Activated naive CD4-positive, alpha-beta T cell treated with anti-CD3 and anti-CD28 coated beads, Interleukin-2, amount 50 U/mL, for 16 hours (primary cell): ENCODE data around the gene AOC2.
"Not testable (repeated sequence)": the region's sequence is repeated elsewhere in the genome, so short reads cannot be mapped to it uniquely, and the experiment has no call there.

Experiments used
- DNase-seq: peaks from one replicate; pipeline ENCODE4 v3.0.0-alpha.2; 2020

The AOC2 gene

DNA sequence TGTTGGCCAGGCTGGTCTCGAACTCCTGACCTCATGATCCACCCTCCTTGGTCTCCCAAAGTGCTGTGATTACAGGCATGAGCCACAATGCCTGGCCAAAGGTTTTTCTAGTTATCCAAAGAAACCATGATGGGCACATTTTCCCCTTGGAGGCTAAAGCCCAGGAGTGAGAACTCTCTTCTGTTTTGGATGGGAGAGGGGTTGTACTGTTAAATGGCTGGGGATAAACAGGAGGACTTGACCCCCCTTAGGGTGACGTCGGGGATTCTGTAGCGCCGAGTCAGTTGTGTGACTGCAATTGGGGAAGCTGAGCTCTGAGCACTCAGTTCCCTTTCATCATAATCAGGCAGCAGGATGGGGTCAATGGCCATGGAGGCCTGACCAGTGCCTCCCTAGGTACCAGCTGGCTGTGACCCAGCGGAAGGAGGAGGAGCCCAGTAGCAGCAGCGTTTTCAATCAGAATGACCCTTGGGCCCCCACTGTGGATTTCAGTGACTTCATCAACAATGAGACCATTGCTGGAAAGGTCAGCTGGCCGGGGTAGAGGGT lies 10.7 kb downstream of the AOC2 start:
- no peak for DNase-seq

DNA sequence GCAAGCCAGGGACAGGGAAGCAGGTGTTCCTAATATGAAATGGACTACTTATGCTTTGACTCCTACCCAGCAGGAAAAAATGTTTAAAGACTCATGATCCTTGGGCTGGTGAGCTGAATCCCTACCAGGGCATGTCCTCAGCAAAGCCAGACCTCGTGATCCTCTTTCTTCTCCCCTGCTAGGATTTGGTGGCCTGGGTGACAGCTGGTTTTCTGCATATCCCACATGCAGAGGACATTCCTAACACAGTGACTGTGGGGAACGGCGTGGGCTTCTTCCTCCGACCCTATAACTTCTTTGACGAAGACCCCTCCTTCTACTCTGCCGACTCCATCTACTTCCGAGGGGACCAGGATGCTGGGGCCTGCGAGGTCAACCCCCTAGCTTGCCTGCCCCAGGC lies 11.7 kb downstream of the AOC2 start:
- DNase-seq: not testable (repeated sequence)

DNA sequence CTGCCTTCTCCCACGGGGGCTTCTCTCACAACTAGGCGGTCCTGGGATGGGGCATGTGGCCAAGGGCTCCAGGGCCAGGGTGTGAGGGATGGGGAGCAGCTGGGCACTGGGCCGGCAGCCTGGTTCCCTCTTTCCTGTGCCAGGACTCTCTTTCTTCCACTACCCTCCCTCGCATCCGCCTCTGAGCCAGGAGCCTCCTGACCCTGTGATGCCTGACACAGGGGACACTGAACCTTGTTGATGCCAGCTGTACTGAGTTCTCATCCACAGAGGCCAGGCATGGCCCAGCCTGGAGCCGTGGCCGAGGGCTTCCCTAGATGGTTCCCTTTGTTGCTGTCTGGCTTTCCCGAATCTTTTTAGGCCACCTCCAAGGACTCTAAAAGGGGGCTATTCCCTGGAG lies 12.1 kb downstream of the AOC2 start:
- DNase-seq: not testable (repeated sequence)

DNA sequence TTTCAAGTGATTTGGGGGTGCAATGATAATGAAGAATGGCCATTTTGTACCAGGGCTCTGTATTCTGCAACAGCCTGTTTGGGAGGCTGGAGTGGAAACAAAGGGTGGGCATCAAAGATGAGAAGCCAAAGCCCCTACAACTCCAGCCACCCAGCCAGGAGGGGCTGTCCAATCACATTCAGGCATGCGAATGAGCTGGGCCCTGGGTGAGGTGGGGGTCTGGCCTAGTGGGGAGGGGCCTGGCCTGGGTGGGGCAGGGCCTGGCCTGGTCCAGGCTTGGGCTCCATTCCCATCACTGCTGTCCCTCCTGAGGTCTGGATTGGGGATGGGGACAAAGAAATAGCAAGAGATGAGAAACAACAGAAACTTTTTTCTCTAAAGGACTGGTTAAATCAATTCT lies 13.0 kb downstream of the AOC2 start:
- DNase-seq: no peak

DNA sequence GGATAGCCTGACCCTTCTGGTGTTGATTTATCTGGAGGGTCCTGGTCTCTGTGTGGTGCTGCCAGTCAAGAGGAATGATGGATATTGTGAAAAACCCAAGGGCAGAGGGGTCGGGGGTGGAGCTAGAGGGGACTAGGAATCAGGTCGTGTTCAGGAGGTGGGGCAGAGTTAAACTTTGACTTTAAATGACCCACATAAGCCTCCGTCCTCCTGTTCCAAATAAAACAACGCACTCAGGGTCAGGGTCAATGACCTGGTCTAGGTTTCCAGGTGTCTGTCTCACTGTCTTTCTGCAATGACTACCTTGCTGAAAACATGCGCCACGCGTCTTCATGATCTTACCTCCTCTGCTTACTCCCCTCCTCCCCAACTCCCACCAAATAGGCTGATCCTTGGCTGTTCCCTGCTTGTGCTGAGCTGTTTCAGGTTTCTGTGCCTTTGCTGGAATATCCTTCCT lies 21.3 kb downstream of the AOC2 start:
- no peak for DNase-seq

DNA sequence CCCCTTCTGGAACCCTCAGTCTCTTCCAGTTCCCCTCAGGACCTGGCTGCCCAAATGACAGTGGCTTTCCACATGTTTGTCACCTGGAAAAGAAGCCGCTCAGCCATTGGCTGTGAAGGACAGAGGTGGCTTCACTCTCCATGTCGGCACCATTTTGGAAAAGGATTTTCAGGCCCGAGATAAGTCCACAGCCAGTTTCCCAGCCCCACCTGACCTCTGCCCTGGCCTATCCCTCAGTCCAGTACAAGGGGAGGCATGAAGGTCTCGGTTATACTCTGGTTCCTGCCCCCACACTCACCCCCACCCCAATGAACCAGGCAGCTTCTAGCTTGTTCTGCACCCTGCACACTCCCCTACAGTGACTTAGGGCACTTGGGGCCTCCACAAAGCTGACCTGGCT lies 21.8 kb downstream of the AOC2 start:
- DNase-seq: no peak

DNA sequence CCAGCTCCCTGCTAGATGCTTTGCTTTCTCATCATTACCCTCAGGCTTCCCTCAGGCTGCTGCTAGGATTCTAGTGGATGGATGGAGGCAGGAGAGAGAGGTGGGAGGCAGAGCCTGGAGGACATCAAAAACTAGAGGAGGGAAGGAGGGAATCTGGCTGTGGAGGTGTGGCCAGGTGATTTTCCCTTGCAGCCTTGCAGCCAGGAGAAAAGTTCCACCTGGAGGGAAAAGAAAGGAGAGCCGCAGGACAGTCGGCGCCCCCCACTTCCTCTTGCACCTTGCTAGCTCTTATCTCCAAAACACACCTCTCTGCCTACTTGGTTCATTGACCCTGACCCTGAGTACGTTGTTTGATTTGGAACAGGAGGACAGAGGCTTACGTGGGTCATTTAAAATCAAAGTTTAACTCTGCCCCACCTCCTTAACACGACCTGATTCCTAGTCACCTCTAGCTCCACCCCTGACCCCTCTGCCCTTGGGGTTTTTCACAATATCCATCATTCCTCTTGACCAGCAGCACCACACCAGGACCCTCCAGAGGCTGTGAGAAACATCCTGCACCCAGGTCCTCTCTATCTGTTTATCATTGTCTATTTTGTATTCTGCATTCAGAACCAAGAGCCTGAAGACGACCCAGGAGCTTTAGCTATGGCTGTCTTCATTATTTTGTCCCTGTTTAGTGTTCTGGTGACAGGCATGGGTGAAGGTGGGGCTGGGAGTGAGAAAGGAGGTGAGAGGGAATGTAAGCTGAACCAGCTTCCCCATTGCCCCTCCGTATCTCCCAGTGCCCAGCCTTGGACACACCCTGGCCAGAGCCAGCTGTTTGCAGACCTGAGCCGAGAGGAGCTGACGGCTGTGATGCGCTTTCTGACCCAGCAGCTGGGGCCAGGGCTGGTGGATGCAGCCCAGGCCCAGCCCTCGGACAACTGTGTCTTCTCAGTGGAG lies 22.5 kb downstream of the AOC2 start:
- no peak for DNase-seq

DNA sequence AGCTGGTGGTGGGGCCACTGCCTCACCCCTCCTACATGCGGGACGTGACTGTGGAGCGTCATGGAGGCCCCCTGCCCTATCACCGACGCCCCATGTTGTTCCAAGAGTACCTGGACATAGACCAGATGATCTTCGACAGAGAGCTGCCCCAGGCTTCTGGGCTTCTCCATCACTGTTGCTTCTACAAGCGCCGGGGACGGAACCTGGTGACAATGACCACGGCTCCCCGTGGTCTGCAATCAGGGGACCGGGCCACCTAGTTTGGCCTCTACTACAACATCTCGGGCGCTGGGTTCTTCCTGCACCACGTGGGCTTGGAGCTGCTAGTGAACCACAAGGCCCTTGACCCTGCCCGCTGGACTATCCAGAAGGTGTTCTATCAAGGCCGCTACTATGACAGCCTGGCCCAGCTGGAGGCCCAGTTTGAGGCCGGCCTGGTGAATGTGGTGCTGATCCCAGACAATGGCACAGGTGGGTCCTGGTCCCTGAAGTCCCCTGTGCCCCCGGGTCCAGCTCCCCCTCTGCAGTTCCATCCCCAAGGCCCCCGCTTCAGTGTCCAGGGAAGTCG lies 23.4 kb downstream of the AOC2 start:
- DNase-seq: not testable (repeated sequence)

DNA sequence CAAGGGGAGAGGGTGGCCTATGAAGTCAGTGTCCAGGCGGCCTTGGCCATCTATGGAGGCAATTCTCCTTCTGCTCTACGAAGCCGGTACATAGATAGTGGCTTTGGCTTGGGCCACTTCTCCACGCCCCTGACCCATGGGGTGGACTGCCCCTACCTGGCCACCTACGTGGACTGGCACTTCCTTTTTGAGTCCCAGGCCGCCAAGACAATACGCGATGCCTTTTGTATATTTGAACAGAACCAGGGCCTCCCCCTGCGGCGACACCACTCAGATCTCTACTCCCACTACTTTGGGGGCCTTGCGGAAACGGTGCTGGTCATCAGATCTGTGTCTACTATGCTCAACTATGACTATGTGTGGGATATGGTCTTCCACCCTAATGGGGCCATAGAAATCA lies 24.0 kb downstream of the AOC2 start:
- DNase-seq: no peak

DNA sequence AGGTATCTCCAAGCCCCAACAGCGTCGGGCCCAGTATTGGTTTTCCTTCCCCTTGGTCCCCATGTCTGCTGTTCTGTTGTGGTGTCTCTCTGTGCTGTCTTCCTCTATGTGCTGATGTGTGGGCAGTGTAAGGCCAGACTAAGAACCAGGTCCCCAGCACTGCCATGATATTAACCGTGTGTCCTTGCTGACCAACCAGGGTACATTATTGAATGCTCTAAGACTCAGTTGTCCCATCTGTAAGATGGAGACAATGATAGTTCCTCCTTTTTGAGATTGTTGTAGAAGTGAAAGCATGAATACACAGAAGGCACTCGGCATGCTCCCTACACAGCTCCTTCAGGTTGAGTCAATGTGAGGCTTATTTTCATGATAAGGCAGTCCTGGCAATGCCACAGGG lies 27.3 kb downstream of the AOC2 start:
- no peak for DNase-seq

DNA sequence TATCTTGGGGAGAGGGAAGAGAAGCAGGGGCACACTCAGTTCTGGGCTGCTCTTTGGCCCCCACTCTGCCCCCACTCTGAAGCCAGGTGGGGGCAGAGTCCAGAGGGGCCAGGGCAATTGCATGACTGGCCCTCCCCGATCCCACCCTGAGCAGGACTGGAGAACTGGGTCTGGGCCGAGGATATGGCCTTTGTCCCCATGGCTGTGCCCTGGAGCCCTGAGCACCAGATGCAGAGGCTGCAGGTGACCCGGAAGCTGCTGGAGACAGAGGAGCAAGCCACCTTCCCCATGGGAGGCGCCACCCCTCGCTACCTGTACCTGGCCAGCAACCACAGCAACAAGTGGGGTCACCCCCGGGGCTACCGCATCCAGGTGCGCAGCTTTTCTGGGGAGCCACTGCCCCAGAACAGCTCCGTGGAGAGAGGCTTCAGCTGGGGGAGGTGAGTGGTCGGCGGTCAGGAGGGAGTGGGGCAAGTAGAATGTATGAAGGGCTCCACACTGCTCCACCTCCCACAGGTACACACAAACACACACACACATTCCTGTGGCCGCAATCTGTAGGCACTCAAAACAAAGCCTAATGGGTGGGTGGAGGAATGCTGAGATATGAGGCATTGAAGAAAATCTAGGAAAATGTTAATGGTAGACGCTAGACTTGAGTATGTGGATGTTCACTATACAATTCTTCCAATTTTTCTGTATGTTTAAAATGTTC lies 28.0 kb downstream of the AOC2 start:
- no peak for DNase-seq

DNA sequence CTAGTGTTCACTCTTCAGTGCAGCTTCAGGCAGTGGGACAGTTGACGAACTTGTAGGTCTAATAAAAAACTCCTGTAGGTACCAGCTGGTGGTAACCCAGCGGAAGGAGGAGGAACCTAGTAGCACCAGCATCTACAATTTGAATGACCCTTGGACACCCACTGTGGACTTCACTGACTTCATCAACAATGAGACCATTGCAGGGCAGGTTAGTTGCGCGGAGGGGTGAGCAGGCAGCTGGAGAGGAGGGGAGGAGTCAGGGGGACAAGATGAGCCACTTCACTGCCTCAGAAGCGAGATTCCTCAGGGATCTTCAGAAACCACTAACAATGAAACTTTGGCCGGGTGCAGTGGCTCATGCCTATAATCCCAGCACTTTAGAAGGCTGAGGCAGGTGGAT lies 28.9 kb downstream of the AOC2 start:
- DNase-seq: no peak

DNA sequence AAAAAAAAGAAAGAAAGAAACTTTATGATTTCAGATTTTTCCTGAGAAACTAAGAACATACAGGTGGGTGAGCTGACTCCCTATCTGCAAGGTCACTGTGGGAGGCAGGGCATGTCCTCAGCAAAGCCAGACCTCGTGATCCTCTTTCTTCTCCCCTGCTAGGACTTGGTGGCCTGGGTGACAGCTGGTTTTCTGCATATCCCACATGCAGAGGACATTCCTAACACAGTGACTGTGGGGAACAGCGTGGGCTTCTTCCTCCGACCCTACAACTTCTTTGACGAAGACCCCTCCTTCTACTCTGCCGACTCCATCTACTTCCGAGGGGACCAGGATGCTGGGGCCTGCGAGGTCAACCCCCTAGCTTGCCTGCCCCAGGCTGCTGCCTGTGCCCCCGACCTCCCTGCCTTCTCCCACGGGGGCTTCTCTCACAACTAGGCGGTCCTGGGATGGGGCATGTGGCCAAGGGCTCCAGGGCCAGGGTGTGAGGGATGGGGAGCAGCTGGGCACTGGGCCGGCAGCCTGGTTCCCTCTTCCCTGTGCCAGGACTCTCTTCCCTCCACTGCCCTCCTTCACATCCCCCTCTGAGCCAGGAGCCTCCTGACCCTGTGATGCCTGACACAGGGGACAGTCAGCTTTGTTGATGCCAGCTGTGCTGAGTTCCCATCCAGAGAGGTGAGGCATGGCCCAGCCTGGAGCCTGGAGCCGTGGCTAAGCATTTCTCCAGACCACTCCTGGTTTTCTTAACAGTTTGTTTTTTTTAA lies 29.7 kb downstream of the AOC2 start:
- not testable (repeated sequence) for DNase-seq

DNA sequence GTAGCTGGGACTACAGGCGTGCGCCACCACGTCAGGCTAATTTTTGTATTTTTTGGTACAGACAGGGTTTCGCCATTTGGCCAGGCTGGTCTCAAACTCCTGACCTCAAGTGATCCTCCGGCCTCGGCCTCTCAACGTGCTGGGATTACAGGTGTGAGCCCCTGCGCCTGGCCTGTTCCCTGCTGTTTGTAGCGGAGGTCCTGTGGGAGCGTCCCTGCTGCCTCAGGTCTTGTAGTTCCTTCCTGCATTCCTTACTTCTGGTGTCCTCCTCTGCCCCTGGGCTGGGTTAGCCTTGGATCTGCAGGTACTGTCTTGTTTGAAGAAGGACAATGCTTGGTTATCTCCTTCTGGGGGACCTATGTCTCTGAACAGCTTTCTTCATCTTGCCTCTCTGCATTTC lies 32.7 kb downstream of the AOC2 start:
- no peak for DNase-seq

DNA sequence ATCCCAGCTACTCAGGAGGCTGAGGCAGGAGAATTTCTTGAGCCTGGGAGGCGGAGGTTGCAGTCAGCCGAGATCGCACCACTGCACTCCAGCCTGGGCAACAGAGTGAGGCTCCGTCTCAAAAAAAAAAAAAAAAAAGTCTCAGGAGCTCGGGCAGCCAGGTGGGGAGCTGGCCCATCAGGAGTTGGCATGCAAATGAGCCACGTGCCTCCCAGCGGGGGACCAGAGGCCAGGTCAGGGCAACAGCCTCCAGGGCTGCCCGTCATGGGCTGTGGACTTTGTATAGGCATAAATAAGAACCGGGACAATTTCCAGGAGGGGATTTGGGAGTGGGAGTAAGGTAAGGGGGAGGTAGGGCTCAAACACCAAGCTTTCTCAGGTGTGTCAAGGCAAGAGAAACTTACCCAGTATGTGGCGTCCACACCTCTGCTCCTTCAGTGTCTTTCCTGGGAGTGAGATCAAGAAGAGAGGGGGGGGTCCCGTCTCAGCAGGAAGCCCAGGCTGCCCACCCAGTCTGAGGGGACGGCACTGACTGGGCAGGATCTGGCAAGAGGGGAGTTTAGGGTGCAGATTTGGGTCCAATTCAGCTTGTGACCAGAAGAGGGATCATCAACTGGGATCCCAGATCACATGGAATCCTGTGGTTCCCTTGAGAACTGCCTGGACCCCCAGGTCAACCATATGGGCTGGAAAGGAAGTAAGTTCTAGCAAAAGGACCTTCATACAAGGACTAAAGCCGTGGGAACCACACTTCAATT lies 33.9 kb downstream of the AOC2 start:
- no peak for DNase-seq

DNA sequence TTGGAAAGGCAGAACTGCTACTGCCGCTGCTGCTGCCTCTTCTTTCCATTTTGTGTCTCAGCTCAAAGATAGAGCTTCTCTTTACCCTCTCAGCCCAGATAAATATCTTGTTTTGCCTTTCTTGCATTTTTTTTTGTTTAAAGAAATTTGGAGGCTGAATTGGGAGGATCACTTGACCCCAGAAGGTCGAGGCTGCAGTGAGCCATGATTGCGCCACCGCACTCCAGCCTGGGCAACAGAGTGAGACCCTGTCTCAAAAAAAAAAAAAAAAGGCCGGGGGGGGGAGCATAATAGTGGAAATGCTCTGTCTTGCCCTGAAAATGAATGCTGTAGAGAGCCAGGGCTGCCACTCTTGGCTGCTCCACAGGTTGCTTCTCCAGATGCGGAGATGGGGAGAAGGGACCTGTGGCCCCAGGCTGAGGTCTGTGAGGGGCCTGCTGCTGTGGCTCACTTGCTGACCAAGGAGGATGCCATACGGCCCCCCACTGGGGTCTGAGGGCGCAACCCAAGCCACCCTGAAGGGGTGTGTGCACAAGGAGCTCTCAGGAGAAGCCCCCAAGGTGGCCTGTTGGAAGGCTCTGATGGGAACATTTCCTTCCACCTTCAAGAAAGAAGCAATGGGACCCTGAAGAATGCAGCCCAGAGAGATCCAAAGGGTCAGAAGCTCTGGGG lies 34.7 kb downstream of the AOC2 start:
- DNase-seq: no peak

DNA sequence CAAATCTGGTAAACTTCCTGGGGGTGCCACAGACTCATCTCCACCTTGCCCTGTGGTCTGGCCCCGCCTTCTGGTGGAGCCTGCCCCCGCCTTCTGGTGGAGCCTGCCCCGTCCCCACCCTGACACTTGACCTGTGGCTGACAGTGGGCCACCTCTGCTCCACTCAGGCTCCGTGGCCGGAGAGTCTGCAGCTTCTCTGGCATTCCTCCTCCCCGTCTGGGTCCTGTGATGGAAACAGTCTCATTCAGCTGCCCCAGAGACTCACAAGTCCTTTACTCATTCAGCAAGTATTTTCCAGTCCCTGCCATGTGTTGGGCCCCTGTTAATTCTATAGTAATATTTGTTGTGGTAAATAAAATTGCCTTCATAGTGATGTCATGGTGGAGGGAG lies 35.2 kb downstream of the AOC2 start:
- DNase-seq: no peak

DNA sequence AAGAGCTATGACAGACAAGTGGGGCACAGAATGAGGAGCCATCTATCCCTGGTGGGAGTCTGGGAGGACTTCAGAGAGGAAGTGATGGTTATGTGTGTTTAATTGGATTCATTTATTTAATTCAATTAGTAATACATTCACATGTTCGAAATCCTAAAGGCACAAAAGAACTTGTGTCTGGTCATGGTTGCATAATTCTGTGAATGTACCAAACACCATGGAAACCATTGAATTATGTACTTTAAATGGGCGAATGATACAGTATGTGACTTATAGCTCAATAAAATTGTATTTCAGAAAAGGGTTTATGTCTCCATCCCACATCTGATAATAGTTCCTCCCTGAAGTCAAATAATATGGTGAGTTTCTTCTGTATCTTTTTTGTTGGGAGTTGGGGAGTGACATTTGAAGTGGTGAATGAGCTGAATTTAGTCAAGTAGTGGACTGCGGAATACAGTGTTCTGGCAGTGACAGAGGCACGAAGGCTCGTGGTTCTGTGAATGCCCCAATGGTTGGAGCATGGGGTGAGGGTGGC lies 36.5 kb downstream of the AOC2 start:
- DNase-seq: no peak

DNA sequence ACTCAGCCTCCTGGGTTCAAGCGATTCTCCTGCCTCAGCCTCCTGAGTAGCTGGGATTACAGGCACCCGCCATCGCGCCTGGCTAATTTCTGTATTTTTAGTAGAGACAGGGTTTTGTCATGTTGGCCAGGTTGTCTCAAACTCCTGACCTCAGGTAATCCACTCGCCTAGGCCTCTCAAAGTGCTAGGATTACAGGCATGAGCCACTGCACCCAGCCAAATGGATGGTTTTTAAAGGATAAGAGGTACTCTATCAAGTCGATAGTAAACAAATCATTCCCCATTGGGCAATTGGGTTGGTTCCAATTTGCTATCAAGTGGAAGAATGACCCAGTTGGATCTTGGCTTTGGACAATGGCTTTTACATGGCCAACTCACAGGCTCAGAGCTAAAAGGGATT lies 37.3 kb downstream of the AOC2 start:
- not testable (repeated sequence) for DNase-seq

DNA sequence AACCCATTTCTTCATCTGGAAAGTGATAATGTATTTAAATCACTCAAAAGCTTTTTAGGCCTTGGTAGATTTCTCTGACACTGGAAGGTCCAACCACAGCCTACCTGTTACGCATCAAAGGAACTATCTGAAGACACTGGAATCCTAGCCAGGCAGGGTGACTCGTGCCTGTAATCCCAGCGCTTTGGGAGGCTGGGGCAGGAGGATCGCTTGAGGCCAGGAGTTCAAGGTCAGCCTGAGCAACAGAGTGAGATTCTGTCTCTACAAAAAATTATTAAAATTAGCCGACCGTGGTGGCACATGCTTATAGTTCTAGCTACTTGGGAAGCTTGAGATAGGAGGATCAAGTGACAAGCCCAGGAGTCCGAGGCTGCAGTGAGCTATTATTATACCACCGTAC lies 37.8 kb downstream of the AOC2 start:
- DNase-seq: no peak
